Astrocyte (in vitro differentiated cells and primary cell): ENCODE results near the gene CACNA1C.

Source experiments
- EZH2 ChIP-seq: IDR thresholded peaks from 2 replicates; pipeline ENCODE4 v1.6.1; 2012; ENCODE audit warnings: mild to moderate bottlenecking, low read length, inconsistent platforms; ENCODE audit not compliant: insufficient read depth
- TF ChIP-seq, protein P1 (sequence below): IDR thresholded peaks from 2 replicates; pipeline ENCODE4 v1.5.1; 2011; ENCODE audit warnings: low read depth, mild to moderate bottlenecking, inconsistent platforms, low read length, moderate library complexity; ENCODE audit not compliant: insufficient read depth

- no peak for TF ChIP-seq EZH2
- TF ChIP-seq, protein P1, sequence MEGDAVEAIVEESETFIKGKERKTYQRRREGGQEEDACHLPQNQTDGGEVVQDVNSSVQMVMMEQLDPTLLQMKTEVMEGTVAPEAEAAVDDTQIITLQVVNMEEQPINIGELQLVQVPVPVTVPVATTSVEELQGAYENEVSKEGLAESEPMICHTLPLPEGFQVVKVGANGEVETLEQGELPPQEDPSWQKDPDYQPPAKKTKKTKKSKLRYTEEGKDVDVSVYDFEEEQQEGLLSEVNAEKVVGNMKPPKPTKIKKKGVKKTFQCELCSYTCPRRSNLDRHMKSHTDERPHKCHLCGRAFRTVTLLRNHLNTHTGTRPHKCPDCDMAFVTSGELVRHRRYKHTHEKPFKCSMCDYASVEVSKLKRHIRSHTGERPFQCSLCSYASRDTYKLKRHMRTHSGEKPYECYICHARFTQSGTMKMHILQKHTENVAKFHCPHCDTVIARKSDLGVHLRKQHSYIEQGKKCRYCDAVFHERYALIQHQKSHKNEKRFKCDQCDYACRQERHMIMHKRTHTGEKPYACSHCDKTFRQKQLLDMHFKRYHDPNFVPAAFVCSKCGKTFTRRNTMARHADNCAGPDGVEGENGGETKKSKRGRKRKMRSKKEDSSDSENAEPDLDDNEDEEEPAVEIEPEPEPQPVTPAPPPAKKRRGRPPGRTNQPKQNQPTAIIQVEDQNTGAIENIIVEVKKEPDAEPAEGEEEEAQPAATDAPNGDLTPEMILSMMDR = no peak
These were observed 116.7 kb downstream of the CACNA1C start for GRCh38 chr12:2169489-2169888.
